Retina (tissue), 1 donor: ENCODE results near the gene PTPRE.

ENCODE experiments used
- DNase-seq: peaks from one replicate; pipeline ENCODE4 v3.0.0-alpha.2; 2016

PTPRE gene

GRCh38 chr10:127906548-127907377 lies at the start of gene PTPRE:
Gene PTPRE (plus strand): TSS chr10:127907103. CDS start chr10:128040882, 133,779 bp downstream.
- peak; percentile 77 for DNase-seq

DNA sequence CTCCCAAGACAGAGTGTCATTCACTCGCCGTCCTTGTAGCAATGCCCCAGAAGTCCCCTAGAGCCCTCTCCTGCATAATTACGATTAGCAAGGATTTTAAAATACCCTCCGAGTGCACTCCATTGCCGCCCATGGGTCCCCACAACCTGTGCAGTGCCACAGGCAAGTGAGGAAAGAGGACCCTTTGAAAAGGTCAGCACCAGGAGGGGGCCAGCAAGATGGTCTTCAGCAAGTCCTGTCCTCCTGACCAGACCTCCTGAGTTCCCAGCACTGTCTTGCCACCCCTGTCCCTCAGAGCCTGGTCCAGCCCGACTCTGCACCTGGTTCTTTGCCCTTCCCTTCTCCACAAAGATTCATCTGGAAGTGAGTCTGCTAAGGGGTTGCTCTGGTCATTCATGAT lies 46.3 kb upstream of the PTPRE start:
- DNase-seq = no peak

DNA sequence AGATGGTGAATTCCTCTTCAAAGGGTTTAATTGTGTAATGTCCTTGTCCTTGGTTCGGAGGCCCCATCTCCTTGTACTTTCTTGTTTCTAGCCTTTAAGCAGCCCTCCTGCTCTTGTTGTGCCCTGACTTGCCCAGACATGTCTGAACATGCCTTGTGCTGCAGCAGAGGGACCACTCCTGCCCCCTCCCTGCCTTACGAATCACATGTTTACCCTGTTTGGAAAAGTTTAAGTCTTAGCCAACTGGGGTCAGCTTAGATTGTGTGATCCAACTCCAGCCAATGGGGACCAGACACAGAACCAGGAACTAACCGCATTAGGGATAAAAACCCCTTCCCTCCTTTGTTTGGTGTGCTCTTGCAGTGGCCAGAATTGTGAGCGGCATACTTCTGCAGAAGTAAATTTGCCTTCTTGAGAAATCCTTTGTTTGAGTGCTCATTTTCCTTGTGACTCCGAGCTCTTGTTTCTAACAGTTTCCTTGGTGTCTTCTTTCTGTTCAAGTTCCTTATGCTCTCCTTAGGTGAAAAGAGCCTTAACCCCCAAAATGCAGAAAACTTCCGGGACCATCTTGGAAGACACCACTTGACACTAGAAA lies 43.6 kb upstream of the PTPRE start:
- DNase-seq = no peak

- no peak for DNase-seq
These were observed 40.5 kb upstream of the PTPRE start for GRCh38 chr10:127866276-127867013.

DNA sequence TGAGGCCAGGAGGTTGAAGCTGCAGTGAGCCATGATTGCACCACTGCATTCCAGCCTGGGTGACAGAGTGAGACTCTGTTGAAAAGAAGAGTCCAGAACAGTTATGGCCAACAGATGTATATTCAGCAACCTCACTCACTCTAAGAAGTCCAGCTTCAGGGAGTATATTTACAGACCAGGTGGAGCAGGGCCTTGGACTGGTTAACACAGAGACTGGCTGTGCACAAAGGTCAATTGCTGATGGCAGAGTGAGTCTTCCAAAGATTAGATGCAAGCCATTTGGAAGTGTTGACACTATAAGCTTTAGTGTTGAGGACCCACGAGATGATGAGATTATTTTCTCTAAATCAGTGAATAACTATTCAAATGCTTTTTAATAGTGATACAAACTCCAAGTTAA lies 39.1 kb upstream of the PTPRE start:
- no peak for DNase-seq

GRCh38 chr10:127869329-127869728 lies 37.6 kb upstream of the PTPRE start:
- no peak for DNase-seq

DNA sequence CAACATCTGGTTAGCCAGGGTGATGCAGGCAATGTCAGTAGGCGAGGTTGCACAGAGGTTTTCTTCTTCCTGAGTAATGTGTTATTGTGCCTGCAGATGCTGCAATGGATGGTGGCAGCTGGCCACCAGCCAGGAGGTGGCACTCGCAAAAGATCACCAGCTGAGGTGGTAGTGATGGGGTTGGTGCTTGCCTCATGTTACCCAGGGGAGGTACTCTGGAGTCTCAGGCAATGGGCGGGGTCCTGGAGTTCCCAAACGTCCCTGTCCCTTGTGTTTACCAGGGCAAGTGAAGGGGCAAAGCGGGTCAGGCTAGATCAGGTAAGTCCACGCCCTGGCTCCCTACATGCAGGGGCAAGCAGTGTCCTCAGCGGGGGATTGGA lies 35.3 kb upstream of the PTPRE start:
- DNase-seq = no peak

GRCh38 chr10:127872011-127872761 lies 34.7 kb upstream of the PTPRE start:
- DNase-seq = no peak

GRCh38 chr10:127872871-127873600 lies 33.9 kb upstream of the PTPRE start:
- DNase-seq = no peak

- no peak for DNase-seq
These were observed 32.9 kb upstream of the PTPRE start for GRCh38 chr10:127873901-127874470.

DNA sequence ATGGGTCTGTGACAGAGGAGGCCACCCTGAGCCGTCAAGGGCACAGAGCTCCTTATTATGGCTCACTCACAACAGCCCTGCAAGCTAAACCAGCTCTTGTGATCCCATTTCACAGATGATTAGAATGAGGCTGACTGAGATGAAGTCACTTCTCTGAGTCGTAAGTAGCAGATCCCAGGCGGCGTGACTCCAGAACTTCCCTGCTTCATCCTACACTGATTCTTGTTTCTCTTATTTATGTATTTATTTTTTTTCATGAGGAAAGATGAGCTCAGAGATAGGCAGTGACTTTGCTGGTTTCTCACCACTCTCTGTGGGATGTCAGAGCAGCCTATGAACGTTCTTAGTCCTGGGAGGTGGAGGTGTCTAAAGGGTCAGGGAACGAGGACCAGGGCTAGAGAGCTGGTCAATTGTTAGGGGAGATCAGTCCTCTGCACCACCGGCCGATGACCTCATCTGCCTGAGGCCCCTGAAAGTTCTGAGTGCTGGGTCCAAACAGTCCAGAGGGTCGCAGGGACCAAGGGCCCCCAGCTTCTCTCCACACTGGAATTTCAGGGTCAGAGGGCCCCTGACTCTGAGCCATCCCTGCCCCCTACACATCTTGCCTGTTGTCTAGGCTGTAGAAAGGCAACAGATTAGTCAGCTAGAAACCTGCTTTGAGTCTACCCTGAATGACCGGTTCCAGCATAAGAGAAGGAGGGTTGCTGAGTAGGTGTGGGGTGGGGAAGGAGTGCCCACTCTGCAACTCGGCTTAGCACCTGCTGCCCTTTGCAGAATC lies 32.0 kb upstream of the PTPRE start:
- DNase-seq = no peak

GRCh38 chr10:127875449-127875765 lies 31.5 kb upstream of the PTPRE start:
- no peak for DNase-seq

DNA sequence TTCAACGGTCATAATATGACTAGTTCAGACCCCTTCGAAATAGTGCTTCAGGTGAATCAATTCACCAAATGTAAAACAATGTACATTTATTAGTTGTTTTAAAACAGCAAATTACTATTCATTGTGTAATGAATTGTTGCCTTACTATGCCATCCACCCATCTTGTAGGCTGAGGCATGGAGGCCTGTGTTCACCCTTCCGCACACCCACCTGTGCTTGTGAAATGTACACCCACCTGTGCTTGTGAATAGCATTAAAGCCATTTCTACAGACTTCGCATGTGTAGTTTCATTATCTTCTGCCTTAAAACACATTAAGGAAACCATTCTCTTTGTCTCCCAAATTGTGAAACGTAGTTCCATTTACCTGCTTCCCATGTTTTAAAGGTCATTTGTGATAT lies 31.0 kb upstream of the PTPRE start:
- no peak for DNase-seq

DNA sequence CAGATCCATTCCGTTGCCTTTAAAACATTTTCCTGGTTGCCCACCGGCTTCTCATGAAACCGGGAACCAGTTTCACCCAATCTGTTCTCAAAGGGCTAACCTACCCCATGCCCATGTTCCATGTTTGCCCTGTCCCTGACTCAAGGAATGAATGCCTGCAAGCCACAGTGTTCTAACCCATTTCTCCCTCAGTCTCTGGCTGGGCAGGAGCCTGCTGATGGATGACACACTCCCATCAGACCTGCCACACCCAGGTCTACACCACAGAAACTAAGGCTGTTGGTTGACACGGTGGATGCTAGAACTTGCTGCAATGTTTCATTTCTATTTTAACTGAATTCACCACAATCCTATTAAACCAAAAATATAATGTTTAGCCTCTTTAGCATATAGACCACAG lies 29.8 kb upstream of the PTPRE start:
- DNase-seq = no peak

- no peak for DNase-seq
These were observed 29.2 kb upstream of the PTPRE start for GRCh38 chr10:127877699-127878098.

DNA sequence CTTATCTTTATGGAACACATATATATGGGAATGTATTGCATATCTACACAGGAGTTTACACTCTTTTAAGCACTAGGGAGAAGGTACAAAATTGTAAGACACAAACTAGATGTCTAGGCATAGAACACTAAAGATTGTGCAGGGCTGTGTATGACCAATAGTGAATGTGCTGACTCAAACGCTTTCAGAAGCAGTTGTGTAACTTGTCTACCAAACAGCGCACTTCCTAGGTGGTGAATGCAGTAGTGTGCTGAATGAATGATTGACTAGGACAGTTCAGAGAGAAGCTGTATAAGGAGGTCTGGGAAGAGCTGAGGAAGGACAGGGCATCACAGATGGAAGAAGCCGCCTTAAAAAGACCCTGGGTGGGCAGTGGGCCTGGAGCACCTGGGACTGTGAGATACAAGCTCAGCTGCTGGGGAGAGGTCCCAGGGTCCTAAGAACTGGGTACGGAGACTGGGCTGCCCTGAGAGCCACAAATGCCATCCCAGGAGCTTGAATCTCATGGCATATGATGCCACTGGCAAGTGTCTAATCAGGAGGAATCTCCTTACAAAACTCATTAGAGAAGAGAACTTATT lies 28.3 kb upstream of the PTPRE start:
- DNase-seq = no peak

- DNase-seq = no peak
These were observed 26.3 kb upstream of the PTPRE start for GRCh38 chr10:127880557-127880956.

GRCh38 chr10:127881262-127881661 lies 25.6 kb upstream of the PTPRE start:
- no peak for DNase-seq

- DNase-seq = no peak
These were observed 24.5 kb upstream of the PTPRE start for GRCh38 chr10:127882391-127882790.

DNA sequence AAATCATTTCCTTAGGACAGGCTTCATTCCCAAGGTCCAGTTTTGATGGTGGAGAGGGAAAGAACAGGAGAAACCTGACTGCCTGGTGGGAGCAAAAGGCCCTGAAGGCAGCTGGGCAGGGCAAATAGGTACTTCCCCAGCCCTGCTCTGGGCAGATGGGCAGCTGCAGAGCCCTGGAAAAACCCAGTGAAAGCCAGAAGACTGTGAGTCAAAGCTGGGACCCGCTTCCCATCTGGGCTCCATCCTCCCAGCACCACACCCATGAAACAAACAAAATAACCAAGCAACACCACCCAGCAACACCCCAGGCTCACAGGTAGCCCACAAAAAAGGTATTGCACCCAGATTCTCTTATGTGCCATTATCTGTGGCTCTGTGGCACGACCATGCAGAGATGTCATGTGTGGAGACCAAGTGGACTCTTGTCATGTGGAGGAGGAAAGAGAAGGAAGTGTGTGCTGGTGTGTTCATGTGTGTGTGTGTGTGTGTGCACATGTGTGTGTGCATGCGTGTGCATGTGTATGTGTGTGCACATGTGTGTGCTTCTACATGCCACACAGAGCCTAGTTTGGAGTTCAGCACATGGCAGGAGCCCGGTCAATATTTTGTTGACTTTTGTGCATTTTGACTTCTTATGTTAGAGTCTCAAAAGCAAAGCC lies 24.0 kb upstream of the PTPRE start:
- DNase-seq = no peak

DNA sequence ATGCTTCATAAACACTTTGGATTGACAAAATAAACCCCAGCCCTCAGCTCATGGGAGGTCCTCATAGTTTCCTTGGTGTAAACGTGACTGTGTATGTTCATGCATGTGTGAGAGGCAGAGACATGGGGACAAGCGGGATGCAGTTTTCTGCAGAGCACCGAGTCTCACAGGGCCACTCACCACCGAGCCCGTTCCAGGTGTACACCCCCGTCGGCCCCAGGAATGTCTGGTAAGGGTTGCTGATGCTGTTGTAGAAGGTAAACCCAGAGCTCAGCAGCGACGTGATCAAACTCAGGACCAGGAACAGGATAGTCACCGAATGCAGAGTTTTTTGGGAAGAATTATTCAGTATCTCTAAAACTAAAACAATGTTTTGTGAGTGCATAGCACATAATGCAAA lies 23.4 kb upstream of the PTPRE start:
- DNase-seq = no peak
